HFFc6 (cell line): Measurements from ENCODE around the gene POU3F3. TPM values are rescaled to one million over a fixed set of nuclear protein-coding genes. Genes with fewer than 3 reads are reported as not detected.

Experiments
- DNase-seq: peaks from one replicate; pipeline ENCODE4 v3.0.0-alpha.2; 2018
- H3K27ac Mint-ChIP-seq: 2 replicates; pipeline ENCODE4 v1.8.0; 2020; ENCODE audit warnings: mild to moderate bottlenecking, mixed read lengths
- H3K27me3 Mint-ChIP-seq: 2 replicates; pipeline ENCODE4 v1.8.0; 2021; ENCODE audit warnings: mild to moderate bottlenecking, moderate library complexity, mixed read lengths; ENCODE audit not compliant: insufficient read depth
- H3K36me3 Mint-ChIP-seq: 2 replicates; pipeline ENCODE4 v1.8.0; 2021; ENCODE audit warnings: low read depth, mixed read lengths
- H3K4me1 Mint-ChIP-seq: 2 replicates; pipeline ENCODE4 v1.8.0; 2020; ENCODE audit warnings: low read depth, mixed read lengths
- H3K4me3 Mint-ChIP-seq: 2 replicates; pipeline ENCODE4 v1.8.0; 2020; ENCODE audit warnings: mild to moderate bottlenecking, moderate library complexity, mixed read lengths
- H3K9me3 Mint-ChIP-seq: 2 replicates; pipeline ENCODE4 v1.8.0; 2020; ENCODE audit warnings: mild to moderate bottlenecking, mixed read lengths
- CTCF ChIP-seq: fragments of 200-600 bp; sonication (generic); IDR thresholded peaks from 2 replicates; pipeline ENCODE4 v1.5.0; 2021; ENCODE audit warnings: antibody characterized with exemption, mild to moderate bottlenecking
- total RNA-seq, 6 experiments: library from RNA; stranded (reverse); fragmentation: NEBNext Ultra II Directional; extraction: Animal tissue kit (Norgen Biotek cat#: 25700); gene quantifications; 2 replicates in 1 of 6; 3 replicates in 5 of 6; pipeline ENCODE4 v1.2.3, GENCODE V29; 2021

Gene POU3F3
- total RNA-seq, 6 experiments from 2014 or later, result not detected

- no peaks in the 10 kb centered on the region for H3K36me3 Mint-ChIP-seq
- no peak overlapping the region for H3K27ac Mint-ChIP-seq
- no peaks in the 10 kb centered on the region; the same call in 1 of the 2 replicates for H3K27me3 Mint-ChIP-seq
- TF ChIP-seq CTCF, result no peak
- H3K4me1 Mint-ChIP-seq, result no peaks in the 10 kb centered on the region
- H3K4me3 Mint-ChIP-seq, result no peak overlapping the region
- H3K9me3 Mint-ChIP-seq, result peaks cover 3% of the 10 kb centered on the region; the same call in 1 of the 2 replicates
- no peak for DNase-seq
Observed at GRCh38 chr2:104900608-104901007, 46.7 kb downstream of the POU3F3 start.

GRCh38 chr2:104901037-104901881, 47.3 kb downstream of the POU3F3 start:
- Mint-ChIP-seq H3K4me1 (no peaks in the 10 kb centered on the region), H3K27me3 (no peaks in the 10 kb centered on the region; the same call in 1 of the 2 replicates), H3K4me3 (no peak overlapping the region), H3K36me3 (no peaks in the 10 kb centered on the region), H3K9me3 (no peaks in the 10 kb centered on the region; the same call in 1 of the 2 replicates), H3K27ac (no peak overlapping the region)
- no peak for DNase-seq
- no peak for TF ChIP-seq CTCF

- no peak overlapping the region for H3K27ac Mint-ChIP-seq
- no peak for DNase-seq
Observed at GRCh38 chr2:104902317-104902716, 48.4 kb downstream of the POU3F3 start.

More at GRCh38 chr2:104902317-104902716, 48.4 kb downstream of the POU3F3 start:
- H3K4me3 Mint-ChIP-seq, result no peak overlapping the region
- no peaks in the 10 kb centered on the region for H3K4me1 Mint-ChIP-seq
- TF ChIP-seq CTCF, result no peak
- no peaks in the 10 kb centered on the region for H3K27me3 Mint-ChIP-seq
- no peaks in the 10 kb centered on the region for H3K36me3 Mint-ChIP-seq
- H3K9me3 Mint-ChIP-seq, result no peaks in the 10 kb centered on the region; the same call in 1 of the 2 replicates

Other genes with a start within 250 kb of the POU3F3 start
- 10 to 100 TPM; 20.4 to 33.0 (median 28.0) TPM for gene MRPS9, start 184.0 kb downstream of the POU3F3 start, total RNA-seq